ENCODE results near the gene GRID2.

Gene GRID2

GRCh38 chr4:93649828-93650227 is 1346.1 kb downstream of the GRID2 start:
- no peak overlapping the region for H3K27ac ChIP-seq
- TF ChIP-seq CTCF (IDR thresholded peaks at IDR 0.05) (no peak), ZFX (IDR thresholded peaks at IDR 0.05; ENCODE audit: borderline replicate concordance) (no peak)

- TF ChIP-seq ZFX (IDR thresholded peaks at IDR 0.05; ENCODE audit: borderline replicate concordance) (no peak), CTCF (IDR thresholded peaks at IDR 0.05) (no peak)
- H3K27ac ChIP-seq: no peak overlapping the region
Measured at GRCh38 chr4:93654211-93654610, 1350.4 kb downstream of the GRID2 start.

GRCh38 chr4:93657527-93657926 is 1353.8 kb downstream of the GRID2 start:
- H3K27ac ChIP-seq: no peak overlapping the region
- TF ChIP-seq CTCF (IDR thresholded peaks at IDR 0.05): no peak

- TF ChIP-seq CTCF (IDR thresholded peaks at IDR 0.05): no peak
- no peak for TF ChIP-seq ZFX (IDR thresholded peaks at IDR 0.05; ENCODE audit: borderline replicate concordance)
- no peak overlapping the region for H3K27ac ChIP-seq
Measured at GRCh38 chr4:93658443-93658842, 1354.7 kb downstream of the GRID2 start.

GRCh38 chr4:93659629-93660028 is 1355.9 kb downstream of the GRID2 start:
- no peak overlapping the region for H3K27ac ChIP-seq
- no peak for TF ChIP-seq ZFX (IDR thresholded peaks at IDR 0.05; ENCODE audit: borderline replicate concordance)
- no peak for TF ChIP-seq CTCF (IDR thresholded peaks at IDR 0.05)

GRCh38 chr4:93660036-93660435 is 1356.3 kb downstream of the GRID2 start:
- no peak overlapping the region for H3K27ac ChIP-seq
- no peak for TF ChIP-seq ZFX (IDR thresholded peaks at IDR 0.05; ENCODE audit: borderline replicate concordance)
- TF ChIP-seq CTCF (IDR thresholded peaks at IDR 0.05): no peak

GRCh38 chr4:93670434-93670833 is 1366.7 kb downstream of the GRID2 start:
- no peak overlapping the region for H3K27ac ChIP-seq
- no peak for TF ChIP-seq ZFX (IDR thresholded peaks at IDR 0.05; ENCODE audit: borderline replicate concordance)
- no peak for TF ChIP-seq CTCF (IDR thresholded peaks at IDR 0.05)
